Testis (tissue), 2 donors: ENCODE measurements around the gene HAND2.

Experiments used
- CTCF ChIP-seq, 3 experiments: fragments of 450-650 bp in 2 of 3; fragments of 200-600 bp in 1 of 3; sonication (generic) in 1 of 3; IDR thresholded peaks; one replicate each; pipeline ENCODE4 v1.5.1; 2016 to 2019; ENCODE audit warnings: antibody characterized with exemption in 3 of 3, mild to moderate bottlenecking in 2 of 3, moderate library complexity in 1 of 3
- POLR2A ChIP-seq: fragments of 450-650 bp; IDR thresholded peaks from one replicate; pipeline ENCODE4 v1.6.1; 2017; ENCODE audit warnings: antibody characterized with exemption, mild to moderate bottlenecking, moderate library complexity

- TF ChIP-seq POLR2A = no peak
- TF ChIP-seq CTCF (IDR thresholded peaks at IDR 0.05) = no peak
Observed at GRCh38 chr4:173501592-173502150, 28.4 kb downstream of the HAND2 start.
